T-cell (primary cell): ENCODE data around the gene TTLL8. TPM values are rescaled to one million over a fixed set of nuclear protein-coding genes. Genes with fewer than 3 reads are reported as not detected.
A peak's percentile ranks its signal among the peaks of the same experiment; 100 is the strongest.

ENCODE experiments used
- ATAC-seq, 4 experiments: fragments of 200-7000 bp in 3 of 4; fragments of 150-1000 bp in 1 of 4; cut with Tn5 transposase; replicated peaks in 1 of 4; 1 replicate in 3 of 4; 2 replicates in 1 of 4; pipeline ENCODE4 v1.10.0; 2021; ENCODE audit warnings: moderate library complexity in 3 of 4, mild to moderate bottlenecking in 2 of 4, moderate number of reproducible peaks in 1 of 4
- CTCF ChIA-PET, 2 donors: fragments of 300-600 bp; sonication (Branson Sonifier 250); formaldehyde crosslinking; loops; one replicate each; lab custom pipeline; 2022; ENCODE audit warnings: antibody characterized with exemption in 2 of 2; lab: Charles Lee
- POLR2A ChIA-PET, 2 donors: fragments of 300-600 bp; sonication (Branson Sonifier 250); formaldehyde crosslinking; loops; one replicate each; lab custom pipeline; 2022; ENCODE audit warnings: antibody characterized with exemption in 2 of 2; lab: Charles Lee
- DNase-seq, 35 experiments: peaks; one replicate each; pipeline versions ENCODE4 v3.0.0 to v3.0.0-alpha.2; 2013 to 2023
- H3K27ac ChIP-seq: one replicate; pipeline ENCODE4 v1.5.1; 2013; ENCODE audit warnings: low read length
- H3K27me3 ChIP-seq, 2 experiments: replicated peaks in 1 of 2; 1 replicate in 1 of 2; 2 replicates in 1 of 2; pipeline versions ENCODE4 v1.6.1 to v1.7.0; 2013; ENCODE audit warnings: low read length in 1 of 2, mixed read lengths in 1 of 2; ENCODE audit not compliant: control insufficient read depth in 2 of 2, insufficient read depth in 2 of 2; ENCODE audit errors: extremely low read depth in 1 of 2
- H3K36me3 ChIP-seq, 2 donors: 1 replicate in 1 of 2; 2 replicates in 1 of 2; pipeline versions ENCODE4 v1.6.1 to v1.7.0; 2013; ENCODE audit warnings: low read length in 1 of 2; ENCODE audit not compliant: control insufficient read depth in 2 of 2, insufficient read depth in 1 of 2; ENCODE audit errors: extremely low read depth in 1 of 2
- H3K4me1 ChIP-seq, 2 experiments: 1 replicate in 1 of 2; 2 replicates in 1 of 2; pipeline versions ENCODE4 v1.6.1 to v1.7.0; 2013; ENCODE audit warnings: low read length in 2 of 2, mixed read lengths in 1 of 2; ENCODE audit not compliant: insufficient read depth in 2 of 2, control insufficient read depth in 1 of 2; ENCODE audit errors: extremely low read depth in 1 of 2
- H3K4me3 ChIP-seq, 2 donors: 1 replicate in 1 of 2; 2 replicates in 1 of 2; pipeline versions ENCODE4 v1.5.1 to v1.7.0; 2013; ENCODE audit warnings: mild to moderate bottlenecking in 2 of 2, low read length in 1 of 2, moderate library complexity in 1 of 2; ENCODE audit not compliant: control insufficient read depth in 1 of 2; ENCODE audit errors: extremely low read depth in 1 of 2
- H3K9me3 ChIP-seq: 2 replicates; pipeline ENCODE4 v1.7.0; 2013
- H3K27ac Mint-ChIP-seq, 2 donors: one replicate each; pipeline ENCODE4 v1.8.0; 2020 to 2021; ENCODE audit warnings: mild to moderate bottlenecking in 2 of 2, mixed read lengths in 2 of 2
- H3K27me3 Mint-ChIP-seq, 2 donors: one replicate each; pipeline ENCODE4 v1.8.0; 2021 to 2022; ENCODE audit warnings: mixed read lengths in 2 of 2
- H3K36me3 Mint-ChIP-seq: one replicate; pipeline ENCODE4 v1.8.0; 2021; ENCODE audit warnings: mixed read lengths
- H3K4me1 Mint-ChIP-seq, 3 donors: one replicate each; pipeline ENCODE4 v1.8.0; 2020 to 2022; ENCODE audit warnings: mixed read lengths in 3 of 3, mild to moderate bottlenecking in 1 of 3
- H3K4me3 Mint-ChIP-seq, 3 donors: one replicate each; pipeline ENCODE4 v1.8.0; 2020 to 2022; ENCODE audit warnings: mild to moderate bottlenecking in 3 of 3, mixed read lengths in 3 of 3, moderate library complexity in 3 of 3
- H3K9me3 Mint-ChIP-seq, 3 donors: one replicate each; pipeline ENCODE4 v1.8.0; 2020 to 2022; ENCODE audit warnings: mixed read lengths in 3 of 3
- WGBS: methylation state at CpG from one replicate; pipeline ENCODE4 v1.1.5; 2013; ENCODE audit warnings: missing lambda C conversion rate; ENCODE audit not compliant: insufficient coverage; 5-methylcytosine and 5-hydroxymethylcytosine counted together
- total RNA-seq, 35 experiments: library from RNA in 6 of 35; stranded (reverse) in 6 of 35; fragments of 120-200 nt in 1 of 35; gene quantifications; one replicate each; pipeline versions ENCODE4 v1.2.1 to v1.2.4 and lab custom pipeline; 2013 to 2026

Gene TTLL8
- total RNA-seq, 5 donors from 2014 or later (not counting 1 experiment from before 2014, with no cell fraction given) = not detected

GRCh38 chr22:50101870-50102565 is 43.9 kb upstream of the TTLL8 start:
- H3K4me3 Mint-ChIP-seq = no peak overlapping the region
- CTCF ChIA-PET = no interaction called here

GRCh38 chr22:50098052-50098451 is 40.0 kb upstream of the TTLL8 start:
- ChIA-PET CTCF (no interaction called here), POLR2A (no interaction called here)
- Histone ChIP-seq H3K27me3 (peaks cover 0 to 13% of the 10 kb centered on the region in 2 experiments), H3K9me3 (no peaks in the 10 kb centered on the region), H3K36me3 (no peaks in the 10 kb centered on the region), H3K4me3 (no peak overlapping the region), H3K4me1 (no peaks in the 10 kb centered on the region), H3K27ac (no peak overlapping the region)
- ATAC-seq (no peak), DNase-seq (no peak)
- Mint-ChIP-seq H3K4me3 (no peak overlapping the region), H3K27me3 (peaks cover 25% of the 10 kb centered on the region in 2 donors), H3K36me3 (no peaks in the 10 kb centered on the region), H3K27ac (no peak overlapping the region), H3K9me3 (no peaks in the 10 kb centered on the region), H3K4me1 (no peaks in the 10 kb centered on the region)
- WGBS = no CpG with 5 or more reads among the region's 3 CpGs

More at GRCh38 chr22:50101870-50102565, 43.9 kb upstream of the TTLL8 start:
- Mint-ChIP-seq H3K27me3 (peaks cover 10 to 17% of the 10 kb centered on the region in 2 donors), H3K36me3 (no peaks in the 10 kb centered on the region), H3K27ac (no peak overlapping the region), H3K4me1 (peaks cover 6 to 10% (median 9%) of the 10 kb centered on the region in 3 donors), H3K9me3 (no peaks in the 10 kb centered on the region)
- H3K9me3 ChIP-seq = no peaks in the 10 kb centered on the region
- POLR2A ChIA-PET = no interaction called here
- H3K27me3 ChIP-seq = peaks cover 0 to 10% of the 10 kb centered on the region in 2 experiments
- H3K36me3 ChIP-seq = no peaks in the 10 kb centered on the region
- H3K4me3 ChIP-seq = no peak overlapping the region
- WGBS = 40% methylated on average over 1 of the region's 10 CpGs
- ATAC-seq = no peak
- H3K27ac ChIP-seq = no peak overlapping the region
- H3K4me1 ChIP-seq = peaks cover 3 to 7% of the 10 kb centered on the region in 2 experiments
- DNase-seq = no peak

DNA sequence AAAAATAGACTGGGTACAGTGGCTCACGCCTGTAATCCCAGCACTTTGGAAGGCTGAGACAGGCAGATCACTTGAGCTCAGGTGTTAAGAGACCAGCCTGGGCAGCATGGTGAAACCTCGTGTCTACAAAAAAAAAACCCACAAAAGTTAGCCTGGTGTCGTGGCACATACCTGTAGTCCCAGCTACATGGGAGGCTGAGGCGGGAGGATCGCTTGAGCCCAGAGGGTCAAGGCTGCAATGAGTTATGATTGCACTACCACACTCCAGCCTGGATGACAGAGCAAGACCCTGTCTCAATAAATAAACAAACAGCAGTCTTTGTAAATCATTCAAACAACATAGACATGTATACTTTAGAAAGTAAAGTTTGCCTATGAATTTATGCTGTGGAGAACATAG is 34.2 kb upstream of the TTLL8 start:
- peaks cover 0 to under 1% (median 0%) of the 10 kb centered on the region in 3 donors for H3K4me1 Mint-ChIP-seq
- no peaks in the 10 kb centered on the region for H3K36me3 Mint-ChIP-seq
- WGBS = 68% methylated on average over 2 of the region's 5 CpGs
- no peak overlapping the region for H3K27ac Mint-ChIP-seq
- Histone ChIP-seq H3K4me3 (no peak overlapping the region), H3K9me3 (no peaks in the 10 kb centered on the region), H3K36me3 (no peaks in the 10 kb centered on the region), H3K4me1 (no peaks in the 10 kb centered on the region), H3K27me3 (peaks cover 0 to 11% of the 10 kb centered on the region in 2 experiments), H3K27ac (no peak overlapping the region)
- H3K27me3 Mint-ChIP-seq = peaks cover 20% of the 10 kb centered on the region in 2 donors
- POLR2A ChIA-PET = no interaction called here
- CTCF ChIA-PET = no interaction called here
- H3K9me3 Mint-ChIP-seq = peaks cover 0 to under 1% (median under 1%) of the 10 kb centered on the region in 3 donors
- ATAC-seq (no peak), DNase-seq (no peak)
- no peak overlapping the region for H3K4me3 Mint-ChIP-seq

DNA sequence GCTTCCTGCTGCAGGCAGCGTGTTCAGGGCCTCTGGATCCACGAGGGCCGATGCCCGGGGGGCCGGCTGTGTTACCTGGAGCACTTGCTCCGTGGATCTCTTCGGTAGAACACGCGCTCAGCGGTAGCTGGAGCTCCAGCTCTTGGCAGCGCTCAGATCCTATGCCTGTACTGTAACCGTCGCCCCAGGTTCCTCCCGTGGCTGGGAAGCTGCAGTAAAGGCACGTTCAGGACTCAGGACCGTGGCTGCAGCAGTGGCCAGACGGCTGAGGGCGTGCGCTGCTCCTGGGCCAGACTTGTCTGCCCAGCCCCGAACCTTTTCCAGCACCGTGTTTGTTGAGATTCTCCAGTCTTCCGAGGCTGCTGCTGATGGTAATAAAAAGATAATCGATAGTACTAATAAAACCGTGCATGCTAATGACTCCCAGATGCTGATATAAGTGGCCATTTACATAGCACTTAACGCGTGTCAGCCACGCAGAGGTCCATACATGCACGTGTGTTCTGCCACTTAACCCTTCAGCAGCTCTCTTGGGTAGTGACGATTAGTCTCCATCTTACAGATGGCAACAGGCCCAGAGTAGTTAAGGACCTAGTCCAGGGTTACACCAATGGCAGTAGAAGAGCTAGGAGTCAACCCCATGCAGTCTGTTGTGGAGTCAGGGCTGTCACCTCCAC is 33.1 kb upstream of the TTLL8 start:
- Histone ChIP-seq H3K9me3 (no peaks in the 10 kb centered on the region), H3K4me1 (no peaks in the 10 kb centered on the region), H3K27ac (no peak overlapping the region), H3K27me3 (peaks cover 0 to 13% of the 10 kb centered on the region in 2 experiments), H3K36me3 (no peaks in the 10 kb centered on the region), H3K4me3 (no peak overlapping the region)
- no peak overlapping the region for H3K4me3 Mint-ChIP-seq
- H3K36me3 Mint-ChIP-seq = no peaks in the 10 kb centered on the region
- H3K9me3 Mint-ChIP-seq = peaks cover 0 to 4% (median 4%) of the 10 kb centered on the region in 3 donors
- POLR2A ChIA-PET = no interaction called here
- H3K27ac Mint-ChIP-seq = no peak overlapping the region
- DNase-seq (no peak), ATAC-seq (no peak)
- 88% methylated on average over 27 of the region's 29 CpGs for WGBS
- peaks cover 0 to 9% (median 0%) of the 10 kb centered on the region in 3 donors for H3K4me1 Mint-ChIP-seq
- CTCF ChIA-PET = interaction anchor here in 1 of 2 donors (0.5 kb wide), 1 partner anchor 523 kb away, joined by 5 read pairs; no protein-coding TSS in a partner anchor
- peaks cover 15 to 18% of the 10 kb centered on the region in 2 donors for H3K27me3 Mint-ChIP-seq

GRCh38 chr22:50090412-50090714 is 32.3 kb upstream of the TTLL8 start:
- ChIA-PET CTCF (no interaction called here), POLR2A (no interaction called here)
- Mint-ChIP-seq H3K27me3 (peaks cover 15% of the 10 kb centered on the region in 2 donors), H3K9me3 (peaks cover 0 to 4% (median 4%) of the 10 kb centered on the region in 3 donors), H3K4me3 (no peak overlapping the region), H3K36me3 (no peaks in the 10 kb centered on the region), H3K27ac (no peak overlapping the region), H3K4me1 (peaks cover 0 to 9% (median 0%) of the 10 kb centered on the region in 3 donors)
- Histone ChIP-seq H3K4me1 (peaks cover 0 to 1% of the 10 kb centered on the region in 2 experiments), H3K27me3 (peaks cover 0 to 17% of the 10 kb centered on the region in 2 experiments), H3K27ac (no peak overlapping the region), H3K36me3 (no peaks in the 10 kb centered on the region), H3K9me3 (no peaks in the 10 kb centered on the region), H3K4me3 (no peak overlapping the region)
- WGBS = 98% methylated on average over 20 of the region's 22 CpGs
- DNase-seq (no peak), ATAC-seq (no peak)

DNA sequence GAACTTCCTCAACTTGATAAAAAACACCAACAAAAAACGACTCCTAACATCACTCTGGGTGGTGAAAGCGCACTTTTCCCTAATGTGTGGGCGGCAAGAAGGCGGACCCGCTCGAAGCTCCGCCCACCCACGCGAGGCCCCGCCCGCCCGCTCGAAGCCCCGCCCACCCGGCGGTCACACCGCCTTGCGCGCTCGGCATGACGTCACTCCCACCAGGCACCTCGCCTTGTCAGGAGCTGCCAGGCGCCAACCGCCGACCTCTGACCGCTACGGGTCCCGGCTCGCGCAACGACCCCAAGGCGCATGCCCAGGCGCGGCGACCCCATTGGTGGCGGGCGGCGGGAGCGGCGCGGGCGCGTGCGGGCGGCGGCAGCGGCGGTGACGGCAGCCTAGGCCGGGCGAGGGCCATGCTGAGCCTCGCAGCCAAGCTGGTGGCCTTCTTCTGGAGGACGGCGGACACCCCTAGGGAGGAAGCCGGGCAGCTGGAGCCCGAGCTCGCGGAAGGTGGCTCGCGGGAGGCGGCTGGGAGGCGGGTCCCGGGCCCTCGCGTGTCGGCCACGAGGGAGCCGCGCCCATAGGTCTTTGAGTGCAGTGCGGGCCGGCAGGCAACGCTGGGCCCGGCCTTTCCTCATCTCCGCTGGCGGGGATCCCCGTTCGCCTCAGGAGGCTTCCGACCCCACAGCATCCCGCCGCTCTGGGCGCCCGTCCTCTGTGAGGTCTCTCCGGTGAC is 31.7 kb upstream of the TTLL8 start, which contains the start of gene MOV10L1:
Gene MOV10L1 (plus strand): TSS at position 325 of the 730 bp plus-strand sequence. CDS start 83 bp downstream, at position 408.
- Mint-ChIP-seq H3K27me3 (peaks cover 12 to 15% of the 10 kb centered on the region in 2 donors), H3K4me3 (no peak within 1 kb of the TSS), H3K9me3 (peaks cover 0 to 4% (median 4%) of the 10 kb centered on the region in 3 donors), H3K36me3 (no peaks in the 10 kb centered on the region), H3K27ac (no peak within 1 kb of the TSS), H3K4me1 (peaks cover 0 to 9% (median 0%) of the 10 kb centered on the region in 3 donors)
- ChIA-PET CTCF (no interaction called here), POLR2A (interaction anchor here in 1 of 2 donors (0.6 kb wide), 1 partner anchor 20 kb away, joined by 3 read pairs; no protein-coding TSS in a partner anchor)
- Histone ChIP-seq H3K4me3 (no peak within 1 kb of the TSS), H3K4me1 (peaks cover 0 to 4% of the 10 kb centered on the region in 2 experiments), H3K9me3 (no peaks in the 10 kb centered on the region), H3K27ac (no peak within 1 kb of the TSS), H3K27me3 (peaks cover 0 to 20% of the 10 kb centered on the region in 2 experiments), H3K36me3 (no peaks in the 10 kb centered on the region)
- ATAC-seq = no peak
- peak in 11 of 35 experiments; percentile 8 to 37 (median 14) for DNase-seq
- WGBS = 73% methylated on average over 82 of the region's 83 CpGs
